ENCODE data around the gene CBR3. TPM values are rescaled to one million over a fixed set of nuclear protein-coding genes. Genes with fewer than 3 reads are reported as not detected.

CBR3 gene
- total and polyA plus RNA-seq, 2 of the 13 experiments (the other 11 are each of a cell fraction or from before 2014, with no cell fraction given) = not detected

- TF ChIP-seq MAZ (IDR thresholded peaks at IDR 0.05; ENCODE audit: borderline replicate concordance, low read depth, low read length) = no peak
- TF ChIP-seq MAZ (CRISPR knock-in tag; IDR thresholded peaks at IDR 0.05; ENCODE audit: low read depth) = 0 out of 2 replicates have a peak, but pooled peaks have one; percentile 27
- TF ChIP-seq ZNF766 (CRISPR knock-in tag; IDR thresholded peaks at IDR 0.05; ENCODE audit: borderline replicate concordance) = no peak
- TF ChIP-seq TFE3 (CRISPR knock-in tag; IDR thresholded peaks at IDR 0.05) = no peak
- TF ChIP-seq JUND (CRISPR knock-in tag; IDR thresholded peaks at IDR 0.05) = no peak
- no peak for TF ChIP-seq HNF4G (IDR thresholded peaks at IDR 0.05; ENCODE audit: borderline replicate concordance, low read depth, low read length)
- TF ChIP-seq HNF4G (CRISPR knock-in tag; IDR thresholded peaks at IDR 0.05; ENCODE audit: borderline replicate concordance, low read depth) = no peak
- no peak for TF ChIP-seq ZNF432 (CRISPR knock-in tag; IDR thresholded peaks at IDR 0.05; ENCODE audit: borderline replicate concordance)
- no peak for TF ChIP-seq LCORL (IDR thresholded peaks at IDR 0.05)
- 0 out of 2 replicates have a peak, but pooled peaks have one; percentile 32 for TF ChIP-seq LCORL (CRISPR knock-in tag; IDR thresholded peaks at IDR 0.05)
- TF ChIP-seq CBFB (CRISPR knock-in tag; IDR thresholded peaks at IDR 0.05) = no peak
- TF ChIP-seq ZNF816 (CRISPR knock-in tag; IDR thresholded peaks at IDR 0.05; ENCODE audit: borderline replicate concordance) = no peak
- no peak for TF ChIP-seq ZNF276 (CRISPR knock-in tag; IDR thresholded peaks at IDR 0.05; ENCODE audit: low read depth)
- TF ChIP-seq ZNF318 (CRISPR knock-in tag; IDR thresholded peaks at IDR 0.05) = no peak
- peak; percentile 24; the same call in 1 of the 2 replicates for TF ChIP-seq RAD21 (CRISPR knock-in tag; IDR thresholded peaks at IDR 0.05)
- no peak for TF ChIP-seq ASH2L (IDR thresholded peaks at IDR 0.05; ENCODE audit: insufficient read length, low read depth, low read length)
- TF ChIP-seq SNAPC2 (CRISPR knock-in tag; IDR thresholded peaks at IDR 0.05) = 0 out of 2 replicates have a peak, but pooled peaks have one; percentile 30
- TF ChIP-seq POLR2AphosphoS2 (IDR thresholded peaks at IDR 0.05; ENCODE audit: low read depth, low read length) = no peak
- no peak for TF ChIP-seq ZNF567 (CRISPR knock-in tag; IDR thresholded peaks at IDR 0.05; ENCODE audit: borderline replicate concordance)
Measured at GRCh38 chr21:36155603-36156338, 20.9 kb downstream of the CBR3 start (continued).
